SK-N-MC (cell line): ENCODE measurements around the gene IL10RB.

ENCODE experiments used
- EZH2 ChIP-seq: fragments of 200-600 bp; sonication (generic); IDR thresholded peaks from one replicate; pipeline ENCODE4 v1.6.1; 2017; ENCODE audit warnings: antibody characterized with exemption
- POLR2AphosphoS5 ChIP-seq: IDR thresholded peaks from 2 replicates; pipeline ENCODE4 v1.6.1; 2012; ENCODE audit warnings: mild to moderate bottlenecking, low read depth, low read length, borderline replicate concordance

- TF ChIP-seq POLR2AphosphoS5: no peak
- TF ChIP-seq EZH2: no peak
Observed at GRCh38 chr21:33256019-33256418, 10.1 kb upstream of the IL10RB start.
